ENCODE measurements around the gene FAM169A. TPM values are rescaled to one million over a fixed set of nuclear protein-coding genes. Genes with fewer than 3 reads are reported as not detected.

Gene FAM169A
- total RNA-seq, 4 donors from 2014 or later = 0.17 to 2.3 (median 0.33) TPM; not detected in 1

- TF ChIP-seq CTCF (IDR thresholded peaks at IDR 0.05; ENCODE audit: low read depth) = no peak
Observed at GRCh38 chr5:74889523-74890105, 23.4 kb upstream of the FAM169A start.

- no peak for TF ChIP-seq CTCF (IDR thresholded peaks at IDR 0.05; ENCODE audit: low read depth)
Observed at GRCh38 chr5:74888117-74888516, 21.9 kb upstream of the FAM169A start.

- no peak for TF ChIP-seq CTCF (IDR thresholded peaks at IDR 0.05; ENCODE audit: low read depth)
Observed at GRCh38 chr5:74885170-74885569, 19.0 kb upstream of the FAM169A start.

GRCh38 chr5:74877624-74878304, 11.6 kb upstream of the FAM169A start:
- TF ChIP-seq CTCF (IDR thresholded peaks at IDR 0.05; ENCODE audit: low read depth) = no peak

- TF ChIP-seq CTCF (IDR thresholded peaks at IDR 0.05; ENCODE audit: low read depth) = no peak
Observed at GRCh38 chr5:74875994-74876791, 10.0 kb upstream of the FAM169A start.

GRCh38 chr5:74873525-74874249, 7.5 kb upstream of the FAM169A start:
- no peak for TF ChIP-seq CTCF (IDR thresholded peaks at IDR 0.05; ENCODE audit: low read depth)

Measured in subcutaneous adipose tissue (tissue), 4 donors.